Body of pancreas (tissue), 4 donors: Measurements from ENCODE around the gene MEF2D. TPM values are rescaled to one million over a fixed set of nuclear protein-coding genes. Genes with fewer than 3 reads are reported as not detected.

Experiments used
- ATAC-seq: fragments of 150-250 bp; one replicate; pipeline ENCODE4 v1.9.1; 2016
- DNase-seq, 4 donors: peaks; one replicate each; pipeline ENCODE4 v3.0.0-alpha.2; 2019
- H3K27ac ChIP-seq, 4 donors: fragments of 200-600 bp; sonication (generic); 1 replicate in 3 of 4; 2 replicates in 1 of 4; pipeline versions ENCODE4 v1.5.1 to v1.6.1; 2016 to 2019; ENCODE audit warnings: mild to moderate bottlenecking in 1 of 4, mixed read lengths in 1 of 4, moderate library complexity in 1 of 4
- H3K27me3 ChIP-seq, 2 donors: fragments of 200-600 bp; sonication (generic); one replicate each; pipeline ENCODE4 v1.6.0; 2016; ENCODE audit warnings: mild to moderate bottlenecking in 1 of 2
- H3K36me3 ChIP-seq, 2 donors: fragments of 200-600 bp; sonication (generic); replicated peaks in 1 of 2; 2 replicates each; pipeline ENCODE4 v1.5.1; 2016; ENCODE audit warnings: low read depth in 2 of 2; ENCODE audit not compliant: insufficient read depth in 1 of 2
- H3K4me1 ChIP-seq: fragments of 200-600 bp; sonication (generic); one replicate; pipeline ENCODE4 v1.6.0; 2016
- H3K4me3 ChIP-seq, 2 donors: fragments of 200-600 bp; sonication (generic); 1 replicate in 1 of 2; 2 replicates in 1 of 2; pipeline ENCODE4 v1.5.1; 2016 to 2019
- H3K9me3 ChIP-seq, 3 donors: fragments of 200-600 bp; sonication (generic); 1 replicate in 2 of 3; 2 replicates in 1 of 3; pipeline ENCODE4 v1.5.1; 2016
- CTCF ChIP-seq, 7 experiments: fragments of 450-650 bp in 4 of 7; fragments of 200-600 bp in 3 of 7; sonication (generic) in 3 of 7; IDR thresholded peaks; one replicate each; pipeline ENCODE4 v1.5.1; 2016 to 2019; ENCODE audit warnings: antibody characterized with exemption in 7 of 7
- POLR2A ChIP-seq, 3 donors: fragments of 450-650 bp; IDR thresholded peaks; one replicate each; pipeline ENCODE4 v1.6.1; 2016; ENCODE audit warnings: antibody characterized with exemption in 3 of 3, mild to moderate bottlenecking in 2 of 3
- WGBS, 2 donors: methylation state at CpG; one replicate each; pipeline ENCODE4 v1.1.5; 2017; 5-methylcytosine and 5-hydroxymethylcytosine counted together
- intact Hi-C: fragments of 100-400 bp; cut with DNase I; formaldehyde crosslinking; loops from one replicate; pipeline ENCODE4 v1.15.1; 2023
- total RNA-seq, 2 donors: library from RNA; depleted of rRNA; stranded (reverse); fragments of >200 nt; gene quantifications; one replicate each; pipeline ENCODE4 v1.1.0, GENCODE V29; 2016

MEF2D gene
- total RNA-seq, 2 donors from 2014 or later: 15.6 to 18.1 TPM

GRCh38 chr1:156497078-156497742, 3.4 kb downstream of the MEF2D start:
- H3K27me3 ChIP-seq: no peaks in the 10 kb centered on the region
- H3K9me3 ChIP-seq: no peaks in the 10 kb centered on the region
- 46 to 49% methylated on average over 8 to 11 of the region's 11 CpGs for WGBS, 2 donors
- H3K27ac ChIP-seq: peak overlapping the region; percentile 30 to 100 (median 99)
- intact Hi-C loops: no loop called here
- DNase-seq: no peak
- peaks cover 79% of the 10 kb centered on the region for H3K4me1 ChIP-seq
- no peak overlapping the region for H3K4me3 ChIP-seq
- ATAC-seq: no peak
- no peak for TF ChIP-seq CTCF (IDR thresholded peaks at IDR 0.05)
- TF ChIP-seq POLR2A (IDR thresholded peaks at IDR 0.05): no peak
- no peaks in the 10 kb centered on the region for H3K36me3 ChIP-seq

GRCh38 chr1:156496211-156496761, 4.3 kb downstream of the MEF2D start:
- 25 to 36% methylated on average over 10 of the region's 10 CpGs for WGBS, 2 donors
- no peaks in the 10 kb centered on the region for H3K36me3 ChIP-seq
- peaks cover 79% of the 10 kb centered on the region for H3K4me1 ChIP-seq
- no peak overlapping the region for H3K4me3 ChIP-seq
- H3K27ac ChIP-seq: peak overlapping the region; percentile 30 to 100 (median 99)
- H3K9me3 ChIP-seq: no peaks in the 10 kb centered on the region
- TF ChIP-seq POLR2A (IDR thresholded peaks at IDR 0.05) (no peak), CTCF (IDR thresholded peaks at IDR 0.05) (no peak)
- ATAC-seq (no peak), DNase-seq (no peak)
- H3K27me3 ChIP-seq: no peaks in the 10 kb centered on the region
- intact Hi-C loops: no loop called here

GRCh38 chr1:156495401-156496140, 5.0 kb downstream of the MEF2D start:
- peak overlapping the region in 3 of 4 donors; percentile 99 to 100 (median 99) for H3K27ac ChIP-seq
- no peaks in the 10 kb centered on the region for H3K9me3 ChIP-seq
- TF ChIP-seq POLR2A (IDR thresholded peaks at IDR 0.05) (no peak), CTCF (IDR thresholded peaks at IDR 0.05) (no peak)
- ATAC-seq: no peak
- peak in 3 of 4 donors; percentile 49 to 65 (median 64) for DNase-seq
- H3K4me1 ChIP-seq: peaks cover 86% of the 10 kb centered on the region
- intact Hi-C loops: no loop called here
- no peaks in the 10 kb centered on the region for H3K27me3 ChIP-seq
- no peaks in the 10 kb centered on the region for H3K36me3 ChIP-seq
- H3K4me3 ChIP-seq: no peak overlapping the region
- WGBS, 2 donors: 55 to 58% methylated on average over 9 of the region's 9 CpGs

GRCh38 chr1:156494309-156494895, 6.2 kb downstream of the MEF2D start:
- DNase-seq: no peak
- Histone ChIP-seq H3K4me1 (peaks cover 97% of the 10 kb centered on the region), H3K9me3 (no peaks in the 10 kb centered on the region), H3K36me3 (no peaks in the 10 kb centered on the region), H3K4me3 (no peak overlapping the region), H3K27ac (peak overlapping the region in 3 of 4 donors; percentile 4 to 7 (median 7)), H3K27me3 (no peaks in the 10 kb centered on the region)
- ATAC-seq: no peak
- TF ChIP-seq CTCF (IDR thresholded peaks at IDR 0.05): no peak
- no peak for TF ChIP-seq POLR2A (IDR thresholded peaks at IDR 0.05)
- intact Hi-C loops: no loop called here
- WGBS, 2 donors: 37 to 51% methylated on average over 5 to 7 of the region's 7 CpGs
